GM12891 (cell line): ENCODE data around the gene SUPT5H.

Experiments used
- PAX5 ChIP-seq: IDR thresholded peaks from 2 replicates; pipeline ENCODE4 v1.6.1; 2011; ENCODE audit warnings: low read length, moderate library complexity, mild to moderate bottlenecking; ENCODE audit not compliant: insufficient read depth, severe bottlenecking
- POLR2A ChIP-seq: IDR thresholded peaks from 2 replicates; pipeline ENCODE4 v1.6.1; 2011; ENCODE audit warnings: low read depth, low read length, control low read depth
- POLR2AphosphoS5 ChIP-seq: IDR thresholded peaks from 2 replicates; pipeline ENCODE4 v1.6.1; 2011; ENCODE audit warnings: low read depth, low read length, control low read depth
- SPI1 ChIP-seq: IDR thresholded peaks from 2 replicates; pipeline ENCODE4 v1.6.1; 2011; ENCODE audit warnings: low read depth, low read length, control low read depth
- TAF1 ChIP-seq: IDR thresholded peaks from 2 replicates; pipeline ENCODE4 v1.6.1; 2011; ENCODE audit warnings: low read depth, low read length, control low read depth

DNA sequence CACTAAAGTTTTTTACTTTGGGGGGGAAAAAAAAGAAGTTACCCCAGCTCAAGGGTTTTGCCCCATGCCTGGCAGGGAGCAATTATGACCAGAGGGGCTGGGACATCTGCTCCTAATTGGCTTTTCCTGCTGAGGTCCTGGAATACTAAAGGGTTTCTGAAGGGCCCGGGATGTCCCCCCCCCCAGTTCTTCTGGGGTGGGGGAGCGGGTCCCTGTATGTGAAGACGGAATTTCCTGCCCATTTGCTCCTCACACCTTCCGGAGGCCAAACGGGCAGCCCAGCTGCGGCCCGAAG lies 52.3 kb downstream of the SUPT5H start:
- TF ChIP-seq TAF1 (no peak), POLR2A (no peak), POLR2AphosphoS5 (no peak), SPI1 (no peak), PAX5 (no peak)
